OCI-LY7 (cell line): Measurements from ENCODE around the gene ITGAD. TPM values are rescaled to one million over a fixed set of nuclear protein-coding genes. Genes with fewer than 3 reads are reported as not detected.

ENCODE experiments used
- Bru-seq: library from RNA; stranded (reverse); fragments of 400-500 nt; gene quantifications from one replicate; lab custom pipeline; 2021; lab: Mats Ljungman, UMichigan
- BruChase-seq, 2 experiments: library from RNA; stranded (reverse); fragments of 400-500 nt; gene quantifications; one replicate each; lab custom pipeline; 2021; lab: Mats Ljungman, UMichigan
- BruUV-seq: library from RNA; stranded (reverse); fragments of 400-500 nt; replicated peaks from 2 replicates; lab custom pipeline; 2021; lab: Mats Ljungman, UMichigan
- CTCF ChIA-PET: fragments of 300-600 bp; sonication (Branson Sonifier 250); formaldehyde crosslinking; loops from one replicate; lab custom pipeline; 2022; ENCODE audit warnings: antibody characterized with exemption; ENCODE audit not compliant: unreplicated experiment; lab: Charles Lee
- POLR2A ChIA-PET: fragments of 300-600 bp; sonication (Branson Sonifier 250); formaldehyde crosslinking; loops from one replicate; lab custom pipeline; 2022; ENCODE audit warnings: antibody characterized with exemption; lab: Charles Lee
- DNase-seq: peaks from one replicate; pipeline ENCODE4 v3.0.0-alpha.2; 2015; ENCODE audit warnings: low spot score
- H2AFZ ChIP-seq: fragments of 200-600 bp; sonication (generic), shearing (Covaris generic); 2 replicates; pipeline ENCODE4 v1.6.1; 2014; ENCODE audit warnings: mild to moderate bottlenecking, antibody characterized with exemption, low read length, moderate library complexity
- H3K27ac ChIP-seq: fragments of 200-600 bp; sonication (generic); 2 replicates; pipeline ENCODE4 v1.5.1; 2014; ENCODE audit warnings: mixed run types, low read depth, mild to moderate bottlenecking, moderate library complexity, low read length, inconsistent platforms; ENCODE audit not compliant: poor library complexity, severe bottlenecking
- H3K36me3 ChIP-seq: fragments of 200-600 bp; sonication (generic); 2 replicates; pipeline ENCODE4 v1.6.1; 2014; ENCODE audit warnings: mild to moderate bottlenecking, antibody characterized with exemption, low read length, moderate library complexity, mixed read lengths; ENCODE audit not compliant: insufficient read depth
- H3K4me1 ChIP-seq: fragments of 200-600 bp; sonication (generic); 2 replicates; pipeline ENCODE4 v1.5.1; 2014; ENCODE audit warnings: mild to moderate bottlenecking, low read length; ENCODE audit not compliant: insufficient read depth, poor library complexity, severe bottlenecking
- H3K4me2 ChIP-seq: fragments of 200-600 bp; sonication (generic); 2 replicates; pipeline ENCODE4 v1.6.1; 2014; ENCODE audit warnings: mild to moderate bottlenecking, low read length
- H3K4me3 ChIP-seq: fragments of 200-600 bp; sonication (generic); 2 replicates; pipeline ENCODE4 v1.5.1; 2014; ENCODE audit warnings: mild to moderate bottlenecking, low read depth, low read length; ENCODE audit not compliant: poor library complexity, severe bottlenecking
- H3K79me2 ChIP-seq: fragments of 200-600 bp; sonication (generic); 2 replicates; pipeline ENCODE4 v1.6.1; 2016; ENCODE audit warnings: low read depth, mild to moderate bottlenecking, low read length, moderate library complexity, mixed read lengths; ENCODE audit not compliant: insufficient read depth
- H3K9me2 ChIP-seq: fragments of 200-600 bp; sonication (generic); 2 replicates; pipeline ENCODE4 v1.6.1; 2016; ENCODE audit warnings: mild to moderate bottlenecking, low read length, mixed read lengths; ENCODE audit not compliant: insufficient read depth
- H3K9me3 ChIP-seq: fragments of 200-600 bp; sonication (generic); 2 replicates; pipeline ENCODE4 v1.6.1; 2014; ENCODE audit warnings: mild to moderate bottlenecking, mixed run types, low read length, mixed read lengths
- H4K20me1 ChIP-seq: fragments of 200-600 bp; sonication (generic); 2 replicates; pipeline ENCODE4 v1.6.1; 2014; ENCODE audit warnings: mild to moderate bottlenecking, antibody characterized with exemption, low read length, moderate library complexity, mixed read lengths; ENCODE audit not compliant: insufficient read depth
- EZH2phosphoT487 ChIP-seq: fragments of 200-600 bp; sonication (generic); IDR thresholded peaks from 2 replicates; pipeline ENCODE4 v1.6.1; 2018; ENCODE audit warnings: low read depth, borderline replicate concordance, mild to moderate bottlenecking, mixed run types, antibody characterized with exemption, low read length, moderate library complexity, mixed read lengths
- intact Hi-C: fragments of 100-400 bp; cut with micrococcal nuclease; formaldehyde crosslinking; loops from one replicate; pipeline ENCODE4 v1.10.0; 2022; ENCODE audit not compliant: unreplicated experiment
- long read RNA-seq: library from polyadenylated mRNA; stranded (forward); transcript quantifications from one replicate; pipeline ENCODE4 v2.0.0, GENCODE V29; 2022
- total RNA-seq, 2 experiments: library from RNA; depleted of rRNA in 1 of 2; stranded (reverse); fragments of >200 nt in 1 of 2; shearing (Covaris generic) in 1 of 2; gene quantifications; 2 replicates each; pipeline ENCODE4 v1.2.3, GENCODE V29; 2014 to 2022
- TF ChIP-seq, protein P1 (sequence below): fragments of 200-600 bp; sonication (generic); conservative IDR thresholded peaks from 2 replicates; pipeline ENCODE4 v1.5.1; 2014; ENCODE audit warnings: mild to moderate bottlenecking, antibody characterized with exemption, low read length, moderate library complexity, mixed read lengths

The ITGAD gene
- total RNA-seq (2014; rRNA removed; shearing (Covaris generic)) (not detected in 2 replicates), total RNA-seq (2022) (not detected in 2 replicates), Bru-seq, nascent RNA (percentile 5 among the genes with signal in this experiment), BruChase-seq, experiment 1, labeled RNA remaining after a 6-hour chase (not detected), BruChase-seq, experiment 2, labeled RNA remaining after a 2-hour chase (not detected)
- long read RNA-seq: 0 reads

DNA sequence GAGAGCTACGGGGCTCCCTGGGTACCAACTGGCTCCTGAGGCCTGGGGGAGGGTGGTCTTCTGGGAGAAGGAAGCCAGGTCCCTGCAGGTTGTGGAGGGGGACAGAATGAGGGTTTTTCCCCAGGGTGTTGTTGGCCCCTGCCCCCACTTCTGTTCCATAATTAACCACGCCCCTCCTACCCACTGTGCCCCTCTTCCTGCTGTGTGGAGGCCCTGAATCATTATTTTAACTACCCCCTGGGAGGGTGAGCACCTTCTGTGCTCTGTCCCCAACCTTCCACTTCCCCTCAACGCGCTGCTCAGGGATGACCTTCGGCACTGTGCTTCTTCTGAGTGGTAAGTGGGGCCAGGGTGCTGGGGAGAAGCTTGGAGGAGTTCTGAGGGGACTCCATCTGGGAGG, at the start of gene ITGAD:
Gene ITGAD (plus strand): TSS at position 280 of the 400 bp plus-strand sequence. CDS start 26 bp downstream, at position 306.
- H3K79me2 ChIP-seq: no peaks in the 10 kb centered on the region
- H3K4me3 ChIP-seq: no peak within 1 kb of the TSS
- H3K4me1 ChIP-seq: no peaks in the 10 kb centered on the region
- H3K36me3 ChIP-seq: no peaks in the 10 kb centered on the region
- ChIA-PET POLR2A (interaction anchor here (0.6 kb wide), 1 partner anchor 77 kb away, joined by 3 read pairs; no protein-coding TSS in a partner anchor), CTCF (no interaction called here)
- no peak within 1 kb of the TSS for H2AFZ ChIP-seq
- DNase-seq: no peak
- H3K9me3 ChIP-seq: no peaks in the 10 kb centered on the region
- intact Hi-C loops: no loop called here
- no peak for TF ChIP-seq EZH2phosphoT487
- TF ChIP-seq, protein P1, sequence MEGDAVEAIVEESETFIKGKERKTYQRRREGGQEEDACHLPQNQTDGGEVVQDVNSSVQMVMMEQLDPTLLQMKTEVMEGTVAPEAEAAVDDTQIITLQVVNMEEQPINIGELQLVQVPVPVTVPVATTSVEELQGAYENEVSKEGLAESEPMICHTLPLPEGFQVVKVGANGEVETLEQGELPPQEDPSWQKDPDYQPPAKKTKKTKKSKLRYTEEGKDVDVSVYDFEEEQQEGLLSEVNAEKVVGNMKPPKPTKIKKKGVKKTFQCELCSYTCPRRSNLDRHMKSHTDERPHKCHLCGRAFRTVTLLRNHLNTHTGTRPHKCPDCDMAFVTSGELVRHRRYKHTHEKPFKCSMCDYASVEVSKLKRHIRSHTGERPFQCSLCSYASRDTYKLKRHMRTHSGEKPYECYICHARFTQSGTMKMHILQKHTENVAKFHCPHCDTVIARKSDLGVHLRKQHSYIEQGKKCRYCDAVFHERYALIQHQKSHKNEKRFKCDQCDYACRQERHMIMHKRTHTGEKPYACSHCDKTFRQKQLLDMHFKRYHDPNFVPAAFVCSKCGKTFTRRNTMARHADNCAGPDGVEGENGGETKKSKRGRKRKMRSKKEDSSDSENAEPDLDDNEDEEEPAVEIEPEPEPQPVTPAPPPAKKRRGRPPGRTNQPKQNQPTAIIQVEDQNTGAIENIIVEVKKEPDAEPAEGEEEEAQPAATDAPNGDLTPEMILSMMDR: no peak
- no peak within 1 kb of the TSS for H3K27ac ChIP-seq
- BruUV-seq: no TSS peak
- no peaks in the 10 kb centered on the region for H3K9me2 ChIP-seq
- no peak within 1 kb of the TSS for H3K4me2 ChIP-seq
- no peaks in the 10 kb centered on the region for H4K20me1 ChIP-seq

DNA sequence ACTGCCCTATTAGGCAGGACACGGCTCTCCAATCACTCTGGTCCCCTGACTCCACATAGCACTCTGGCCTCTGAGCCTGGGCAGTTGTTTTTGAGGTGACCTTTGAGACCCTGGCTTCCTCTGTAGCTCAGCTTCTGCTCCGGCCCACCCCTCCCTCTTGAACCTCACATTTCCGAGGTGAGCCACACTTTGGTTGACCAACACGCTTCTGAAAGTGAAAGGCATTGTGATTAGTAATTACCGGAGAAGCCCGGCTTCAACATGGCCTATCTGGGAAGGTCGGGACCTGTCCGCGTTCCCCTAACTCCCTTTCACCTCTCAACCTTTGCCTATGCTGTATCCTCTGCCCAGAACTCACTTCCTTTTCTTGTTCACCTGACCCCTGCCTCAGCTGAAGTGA, 48.4 kb upstream of the ITGAD start:
- Histone ChIP-seq H3K36me3 (no peaks in the 10 kb centered on the region), H4K20me1 (no peaks in the 10 kb centered on the region), H3K9me2 (no peaks in the 10 kb centered on the region), H3K4me2 (no peak overlapping the region), H3K4me3 (no peak overlapping the region), H3K79me2 (no peaks in the 10 kb centered on the region), H2AFZ (no peak overlapping the region), H3K27ac (no peak overlapping the region), H3K9me3 (no peaks in the 10 kb centered on the region), H3K4me1 (no peaks in the 10 kb centered on the region)
- POLR2A ChIA-PET: no interaction called here
- no TSS peak for BruUV-seq
- no peak for DNase-seq
- no peak for TF ChIP-seq EZH2phosphoT487
- TF ChIP-seq, protein P1: no peak
- CTCF ChIA-PET: no interaction called here
- intact Hi-C loops: no loop called here

DNA sequence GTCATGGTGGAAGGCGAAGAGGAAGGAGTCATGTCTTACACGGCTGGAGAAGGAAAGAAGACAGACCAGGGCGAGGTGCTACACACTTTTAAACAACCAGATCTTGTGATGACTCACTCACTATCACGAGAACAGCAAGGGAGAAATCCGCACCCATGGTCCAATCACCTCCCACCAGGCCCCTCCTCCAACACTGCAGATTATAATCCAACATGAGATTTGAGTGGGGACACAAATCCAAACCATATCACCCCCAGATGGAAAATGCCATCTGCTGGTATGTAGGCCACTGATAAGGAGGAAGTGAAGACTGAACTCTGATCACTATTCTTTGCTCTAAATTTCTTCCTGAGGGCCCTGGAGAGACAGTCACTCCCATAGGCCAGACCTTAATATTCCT, 45.7 kb upstream of the ITGAD start:
- no peak overlapping the region for H3K4me2 ChIP-seq
- no peak for TF ChIP-seq EZH2phosphoT487
- TF ChIP-seq, protein P1: no peak
- H2AFZ ChIP-seq: no peak overlapping the region
- peaks cover 6% of the 10 kb centered on the region for H3K4me1 ChIP-seq
- H3K79me2 ChIP-seq: no peaks in the 10 kb centered on the region
- H4K20me1 ChIP-seq: no peaks in the 10 kb centered on the region
- DNase-seq: no peak
- BruUV-seq: no TSS peak
- H3K36me3 ChIP-seq: no peaks in the 10 kb centered on the region
- CTCF ChIA-PET: no interaction called here
- H3K9me2 ChIP-seq: no peaks in the 10 kb centered on the region
- POLR2A ChIA-PET: no interaction called here
- H3K4me3 ChIP-seq: no peak overlapping the region
- intact Hi-C loops: no loop called here
- no peaks in the 10 kb centered on the region for H3K9me3 ChIP-seq
- H3K27ac ChIP-seq: no peak overlapping the region
